ENCODE measurements around the gene TNFRSF12A. TPM values are rescaled to one million over a fixed set of nuclear protein-coding genes. Genes with fewer than 3 reads are reported as not detected.

TNFRSF12A gene
- polyA plus RNA-seq, 2 of the 4 experiments (the other 2 are of a cell fraction), result 111 to 314 TPM

DNA sequence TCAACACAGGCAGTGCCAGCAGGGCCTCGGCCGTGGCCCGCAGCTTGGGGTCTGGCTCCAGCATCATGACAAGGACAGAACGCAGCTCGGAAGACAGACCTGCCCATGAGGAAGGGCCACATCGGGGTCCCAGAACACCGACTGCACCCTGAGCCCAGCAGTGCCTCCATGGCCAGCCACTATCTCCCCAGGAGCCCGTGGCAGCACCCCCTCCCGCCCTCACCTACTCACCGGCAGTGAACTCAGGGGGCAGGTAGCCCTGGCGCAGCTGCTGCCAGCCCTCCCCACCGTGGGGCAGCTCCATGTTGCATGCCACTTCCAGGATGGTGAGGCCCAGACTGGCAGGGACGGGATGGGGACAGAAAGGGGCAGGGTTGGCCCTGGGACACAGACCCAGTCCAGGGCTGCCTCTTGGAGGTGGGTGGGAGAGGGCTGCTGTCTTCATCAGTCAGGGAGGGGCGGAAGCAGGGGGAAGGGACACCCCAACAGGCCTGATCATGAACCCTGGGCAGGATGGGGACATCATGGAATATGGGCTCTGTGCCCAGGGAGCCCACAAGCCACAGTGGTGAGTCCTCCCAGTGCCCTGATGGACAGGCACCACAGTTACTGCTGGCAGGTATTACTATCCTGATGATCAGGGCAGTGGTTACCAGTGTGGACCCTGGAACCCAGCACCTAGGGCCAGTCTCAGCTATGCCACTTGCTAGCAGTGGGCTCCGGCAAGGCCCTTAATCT is 45.7 kb upstream of the TNFRSF12A start:
- Histone ChIP-seq H3K4me3 (no peak overlapping the region), H3K4me1 (peaks cover 17% of the 10 kb centered on the region), H3K9me3 (no peaks in the 10 kb centered on the region), H3K27ac (no peak overlapping the region), H3K4me2 (no peak overlapping the region)
- WGBS (ENCODE audit: missing lambda C conversion rate), result 97% methylated on average over 10 of the region's 15 CpGs
- POLR2A ChIA-PET, result no interaction called here
- ATAC-seq (no peak), DNase-seq (ENCODE audit: low read depth in 1 of 2, low spot score in 1 of 2) (no peak), FAIRE-seq (no peak)
- CTCF ChIA-PET, result interaction anchor here (0.8 to 3.3 kb wide), 6 partner anchors 8 to 55 kb away, joined by 4 to 13 read pairs (median 6); no protein-coding TSS in a partner anchor
- TF ChIP-seq FOSL2 (IDR thresholded peaks at IDR 0.05) (no peak), FOSL2 (CRISPR knock-in tag; IDR thresholded peaks at IDR 0.05) (no peak), SMC3 (IDR thresholded peaks at IDR 0.05) (no peak), FOXS1 (CRISPR knock-in tag; IDR thresholded peaks at IDR 0.05) (no peak), POLR2AphosphoS2 (conservative IDR thresholded peaks at IDR 0.05; ENCODE audit: low read length) (no peak), KDM5A (IDR thresholded peaks at IDR 0.05) (no peak), CBX8 (IDR thresholded peaks at IDR 0.05) (no peak), ESRRA (IDR thresholded peaks at IDR 0.05; ENCODE audit: borderline replicate concordance, low read length) (no peak), RARB (CRISPR knock-in tag; IDR thresholded peaks at IDR 0.05) (no peak)
- TF ChIP-seq, protein P1, sequence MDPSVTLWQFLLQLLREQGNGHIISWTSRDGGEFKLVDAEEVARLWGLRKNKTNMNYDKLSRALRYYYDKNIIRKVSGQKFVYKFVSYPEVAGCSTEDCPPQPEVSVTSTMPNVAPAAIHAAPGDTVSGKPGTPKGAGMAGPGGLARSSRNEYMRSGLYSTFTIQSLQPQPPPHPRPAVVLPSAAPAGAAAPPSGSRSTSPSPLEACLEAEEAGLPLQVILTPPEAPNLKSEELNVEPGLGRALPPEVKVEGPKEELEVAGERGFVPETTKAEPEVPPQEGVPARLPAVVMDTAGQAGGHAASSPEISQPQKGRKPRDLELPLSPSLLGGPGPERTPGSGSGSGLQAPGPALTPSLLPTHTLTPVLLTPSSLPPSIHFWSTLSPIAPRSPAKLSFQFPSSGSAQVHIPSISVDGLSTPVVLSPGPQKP (IDR thresholded peaks at IDR 0.05; ENCODE audit: low read depth, low read length), result no peak
- TF ChIP-seq, protein P2, sequence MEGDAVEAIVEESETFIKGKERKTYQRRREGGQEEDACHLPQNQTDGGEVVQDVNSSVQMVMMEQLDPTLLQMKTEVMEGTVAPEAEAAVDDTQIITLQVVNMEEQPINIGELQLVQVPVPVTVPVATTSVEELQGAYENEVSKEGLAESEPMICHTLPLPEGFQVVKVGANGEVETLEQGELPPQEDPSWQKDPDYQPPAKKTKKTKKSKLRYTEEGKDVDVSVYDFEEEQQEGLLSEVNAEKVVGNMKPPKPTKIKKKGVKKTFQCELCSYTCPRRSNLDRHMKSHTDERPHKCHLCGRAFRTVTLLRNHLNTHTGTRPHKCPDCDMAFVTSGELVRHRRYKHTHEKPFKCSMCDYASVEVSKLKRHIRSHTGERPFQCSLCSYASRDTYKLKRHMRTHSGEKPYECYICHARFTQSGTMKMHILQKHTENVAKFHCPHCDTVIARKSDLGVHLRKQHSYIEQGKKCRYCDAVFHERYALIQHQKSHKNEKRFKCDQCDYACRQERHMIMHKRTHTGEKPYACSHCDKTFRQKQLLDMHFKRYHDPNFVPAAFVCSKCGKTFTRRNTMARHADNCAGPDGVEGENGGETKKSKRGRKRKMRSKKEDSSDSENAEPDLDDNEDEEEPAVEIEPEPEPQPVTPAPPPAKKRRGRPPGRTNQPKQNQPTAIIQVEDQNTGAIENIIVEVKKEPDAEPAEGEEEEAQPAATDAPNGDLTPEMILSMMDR (IDR thresholded peaks at IDR 0.05), result no peak
- TF ChIP-seq, protein P3, sequence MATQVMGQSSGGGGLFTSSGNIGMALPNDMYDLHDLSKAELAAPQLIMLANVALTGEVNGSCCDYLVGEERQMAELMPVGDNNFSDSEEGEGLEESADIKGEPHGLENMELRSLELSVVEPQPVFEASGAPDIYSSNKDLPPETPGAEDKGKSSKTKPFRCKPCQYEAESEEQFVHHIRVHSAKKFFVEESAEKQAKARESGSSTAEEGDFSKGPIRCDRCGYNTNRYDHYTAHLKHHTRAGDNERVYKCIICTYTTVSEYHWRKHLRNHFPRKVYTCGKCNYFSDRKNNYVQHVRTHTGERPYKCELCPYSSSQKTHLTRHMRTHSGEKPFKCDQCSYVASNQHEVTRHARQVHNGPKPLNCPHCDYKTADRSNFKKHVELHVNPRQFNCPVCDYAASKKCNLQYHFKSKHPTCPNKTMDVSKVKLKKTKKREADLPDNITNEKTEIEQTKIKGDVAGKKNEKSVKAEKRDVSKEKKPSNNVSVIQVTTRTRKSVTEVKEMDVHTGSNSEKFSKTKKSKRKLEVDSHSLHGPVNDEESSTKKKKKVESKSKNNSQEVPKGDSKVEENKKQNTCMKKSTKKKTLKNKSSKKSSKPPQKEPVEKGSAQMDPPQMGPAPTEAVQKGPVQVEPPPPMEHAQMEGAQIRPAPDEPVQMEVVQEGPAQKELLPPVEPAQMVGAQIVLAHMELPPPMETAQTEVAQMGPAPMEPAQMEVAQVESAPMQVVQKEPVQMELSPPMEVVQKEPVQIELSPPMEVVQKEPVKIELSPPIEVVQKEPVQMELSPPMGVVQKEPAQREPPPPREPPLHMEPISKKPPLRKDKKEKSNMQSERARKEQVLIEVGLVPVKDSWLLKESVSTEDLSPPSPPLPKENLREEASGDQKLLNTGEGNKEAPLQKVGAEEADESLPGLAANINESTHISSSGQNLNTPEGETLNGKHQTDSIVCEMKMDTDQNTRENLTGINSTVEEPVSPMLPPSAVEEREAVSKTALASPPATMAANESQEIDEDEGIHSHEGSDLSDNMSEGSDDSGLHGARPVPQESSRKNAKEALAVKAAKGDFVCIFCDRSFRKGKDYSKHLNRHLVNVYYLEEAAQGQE (IDR thresholded peaks at IDR 0.05), result no peak

DNA sequence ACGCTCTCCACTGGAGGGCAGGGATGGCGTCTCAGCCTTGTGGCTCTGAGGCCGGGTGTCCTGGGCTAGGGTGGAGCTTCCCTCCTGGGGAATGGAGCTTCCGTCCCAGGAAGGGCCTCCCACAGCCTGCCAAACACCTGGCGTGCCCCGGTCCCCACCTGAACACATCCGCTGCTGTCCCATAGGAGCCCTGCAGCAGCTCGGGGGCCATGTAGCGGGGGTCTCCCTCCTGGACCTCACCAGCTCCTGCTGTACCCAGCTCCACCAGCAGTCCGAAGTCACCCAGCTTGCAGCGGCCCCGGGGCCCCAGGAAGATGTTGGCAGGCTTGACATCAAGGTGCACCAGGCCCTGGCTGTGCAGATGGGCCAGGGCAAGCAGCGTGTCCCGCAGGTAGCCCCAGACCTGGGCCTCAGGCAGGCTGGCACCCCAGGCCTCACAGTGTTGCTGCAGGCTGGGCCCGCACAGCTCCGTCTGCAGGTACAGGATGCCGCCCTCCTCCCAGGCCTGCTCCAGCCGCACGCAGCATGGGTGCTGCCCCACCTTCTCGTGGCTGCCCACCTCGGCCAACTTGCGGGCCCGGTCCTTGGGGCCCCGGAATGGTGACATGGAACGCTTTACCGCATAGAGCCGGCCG is 44.9 kb upstream of the TNFRSF12A start:
- Histone ChIP-seq H3K27ac (no peak overlapping the region), H3K4me3 (no peak overlapping the region), H3K4me2 (no peak overlapping the region), H3K4me1 (peaks cover 17% of the 10 kb centered on the region), H3K9me3 (no peaks in the 10 kb centered on the region)
- ChIA-PET POLR2A (no interaction called here), CTCF (interaction anchor here (0.6 to 3.3 kb wide), 7 partner anchors 10 to 68 kb away, joined by 4 to 13 read pairs (median 4); no protein-coding TSS in a partner anchor)
- DNase-seq (ENCODE audit: low read depth in 1 of 2, low spot score in 1 of 2), result no peak
- over 99% methylated on average over 15 of the region's 28 CpGs for WGBS (ENCODE audit: missing lambda C conversion rate)
- TF ChIP-seq FOSB (CRISPR knock-in tag; IDR thresholded peaks at IDR 0.05), result no peak
- TF ChIP-seq SMC3 (IDR thresholded peaks at IDR 0.05), result no peak
- no peak for TF ChIP-seq HDAC2 (IDR thresholded peaks at IDR 0.05)
- no peak for TF ChIP-seq JUN (IDR thresholded peaks at IDR 0.05)
- no peak for TF ChIP-seq GATA3 (IDR thresholded peaks at IDR 0.05; ENCODE audit: borderline replicate concordance)
- TF ChIP-seq, protein P4, sequence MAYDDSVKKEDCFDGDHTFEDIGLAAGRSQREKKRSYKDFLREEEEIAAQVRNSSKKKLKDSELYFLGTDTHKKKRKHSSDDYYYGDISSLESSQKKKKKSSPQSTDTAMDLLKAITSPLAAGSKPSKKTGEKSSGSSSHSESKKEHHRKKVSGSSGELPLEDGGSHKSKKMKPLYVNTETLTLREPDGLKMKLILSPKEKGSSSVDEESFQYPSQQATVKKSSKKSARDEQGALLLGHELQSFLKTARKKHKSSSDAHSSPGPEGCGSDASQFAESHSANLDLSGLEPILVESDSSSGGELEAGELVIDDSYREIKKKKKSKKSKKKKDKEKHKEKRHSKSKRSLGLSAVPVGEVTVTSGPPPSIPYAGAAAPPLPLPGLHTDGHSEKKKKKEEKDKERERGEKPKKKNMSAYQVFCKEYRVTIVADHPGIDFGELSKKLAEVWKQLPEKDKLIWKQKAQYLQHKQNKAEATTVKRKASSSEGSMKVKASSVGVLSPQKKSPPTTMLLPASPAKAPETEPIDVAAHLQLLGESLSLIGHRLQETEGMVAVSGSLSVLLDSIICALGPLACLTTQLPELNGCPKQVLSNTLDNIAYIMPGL (CRISPR knock-in tag; IDR thresholded peaks at IDR 0.05; ENCODE audit: borderline replicate concordance), result no peak
- no peak for TF ChIP-seq KDM5A (IDR thresholded peaks at IDR 0.05)
- no peak for TF ChIP-seq KDM1A (IDR thresholded peaks at IDR 0.05; ENCODE audit: low read depth)
- TF ChIP-seq, protein P5, sequence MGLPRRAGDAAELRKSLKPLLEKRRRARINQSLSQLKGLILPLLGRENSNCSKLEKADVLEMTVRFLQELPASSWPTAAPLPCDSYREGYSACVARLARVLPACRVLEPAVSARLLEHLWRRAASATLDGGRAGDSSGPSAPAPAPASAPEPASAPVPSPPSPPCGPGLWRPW (IDR thresholded peaks at IDR 0.05), result no peak
- TF ChIP-seq, protein P6, sequence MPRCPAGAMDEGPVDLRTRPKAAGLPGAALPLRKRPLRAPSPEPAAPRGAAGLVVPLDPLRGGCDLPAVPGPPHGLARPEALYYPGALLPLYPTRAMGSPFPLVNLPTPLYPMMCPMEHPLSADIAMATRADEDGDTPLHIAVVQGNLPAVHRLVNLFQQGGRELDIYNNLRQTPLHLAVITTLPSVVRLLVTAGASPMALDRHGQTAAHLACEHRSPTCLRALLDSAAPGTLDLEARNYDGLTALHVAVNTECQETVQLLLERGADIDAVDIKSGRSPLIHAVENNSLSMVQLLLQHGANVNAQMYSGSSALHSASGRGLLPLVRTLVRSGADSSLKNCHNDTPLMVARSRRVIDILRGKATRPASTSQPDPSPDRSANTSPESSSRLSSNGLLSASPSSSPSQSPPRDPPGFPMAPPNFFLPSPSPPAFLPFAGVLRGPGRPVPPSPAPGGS (IDR thresholded peaks at IDR 0.05), result no peak
- no peak for TF ChIP-seq ESRRA (IDR thresholded peaks at IDR 0.05; ENCODE audit: borderline replicate concordance, low read length)
- TF ChIP-seq, protein P7, sequence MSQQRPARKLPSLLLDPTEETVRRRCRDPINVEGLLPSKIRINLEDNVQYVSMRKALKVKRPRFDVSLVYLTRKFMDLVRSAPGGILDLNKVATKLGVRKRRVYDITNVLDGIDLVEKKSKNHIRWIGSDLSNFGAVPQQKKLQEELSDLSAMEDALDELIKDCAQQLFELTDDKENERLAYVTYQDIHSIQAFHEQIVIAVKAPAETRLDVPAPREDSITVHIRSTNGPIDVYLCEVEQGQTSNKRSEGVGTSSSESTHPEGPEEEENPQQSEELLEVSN (IDR thresholded peaks at IDR 0.05; ENCODE audit: borderline replicate concordance, low read depth), result no peak
- no peak for TF ChIP-seq TP53 (CRISPR knock-in tag; IDR thresholded peaks at IDR 0.05)
- TF ChIP-seq EHMT2 (IDR thresholded peaks at IDR 0.05; ENCODE audit: low read depth), result no peak
- TF ChIP-seq RAD21 (conservative IDR thresholded peaks at IDR 0.05 in 1 of 2, IDR thresholded peaks at IDR 0.05 in 1 of 2), result no peak
- no peak for TF ChIP-seq POLR2A (IDR thresholded peaks at IDR 0.05; ENCODE audit: low read length)
- FAIRE-seq, result no peak
- ATAC-seq, result no peak
